ENCODE results near the gene NEDD1. TPM values are rescaled to one million over a fixed set of nuclear protein-coding genes. Genes with fewer than 3 reads are reported as not detected.

The NEDD1 gene
- total RNA-seq, 1 experiment from 2014 or later: 46.8 TPM

DNA sequence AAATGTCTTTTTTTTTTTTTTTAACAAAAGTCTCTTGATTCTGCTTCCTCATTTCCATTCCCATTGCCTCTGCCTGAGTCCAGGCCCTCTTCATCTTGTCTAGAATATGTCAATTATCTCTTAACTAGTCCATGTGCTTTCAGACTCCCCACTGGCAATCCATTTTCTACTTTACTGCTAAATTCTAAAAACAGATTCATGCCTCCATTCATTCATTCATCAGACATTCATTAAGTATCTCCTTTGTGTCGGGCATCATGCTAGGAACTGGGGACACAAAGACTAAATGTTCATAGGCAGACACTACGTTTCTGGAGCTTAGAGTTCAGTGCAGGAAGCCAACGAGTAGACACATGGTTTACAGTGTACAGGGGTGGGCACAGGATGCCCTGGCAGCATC is 9.6 kb upstream of the NEDD1 start:
- DNase-seq (ENCODE audit: low spot score): no peak

DNA sequence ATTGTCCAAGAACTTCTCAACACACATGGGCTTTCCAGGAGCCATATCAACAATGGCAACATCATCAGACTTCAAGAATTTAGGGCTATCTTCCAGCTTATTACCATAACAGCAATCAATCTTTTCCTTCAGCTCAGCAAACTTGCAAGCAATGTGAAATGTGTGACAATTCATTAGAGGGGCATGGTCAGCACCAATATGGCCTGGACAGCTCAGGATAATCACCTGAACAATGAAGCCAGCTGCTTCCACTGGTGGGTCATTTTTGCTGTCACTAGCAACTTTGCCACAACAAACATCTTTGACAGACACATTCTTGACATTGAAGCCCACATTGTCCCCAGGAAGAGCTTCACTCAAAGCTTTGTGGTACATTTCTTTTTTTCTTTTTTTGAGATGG is 5.9 kb upstream of the NEDD1 start:
- no peak for DNase-seq (ENCODE audit: low spot score)

DNA sequence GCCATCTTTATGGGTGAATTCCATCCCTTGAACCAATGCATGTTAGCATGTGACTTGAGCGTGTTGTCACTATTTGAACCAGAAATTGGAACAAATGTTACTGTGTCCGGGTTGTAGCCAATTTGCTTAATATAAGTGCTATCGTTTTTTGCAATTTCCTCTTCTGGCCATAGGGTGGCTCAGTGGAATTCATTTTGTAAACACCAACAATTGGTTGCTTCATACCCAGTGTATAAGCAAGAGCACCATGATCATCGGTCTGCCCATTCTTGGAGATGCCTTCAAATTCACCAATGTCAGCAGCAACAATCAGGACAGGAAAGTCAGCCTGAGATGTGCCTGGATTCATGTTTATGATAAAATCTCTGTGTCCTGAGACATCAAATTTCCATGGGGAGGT is 5.0 kb upstream of the NEDD1 start:
- peak; percentile 22 for DNase-seq (ENCODE audit: low spot score)

DNA sequence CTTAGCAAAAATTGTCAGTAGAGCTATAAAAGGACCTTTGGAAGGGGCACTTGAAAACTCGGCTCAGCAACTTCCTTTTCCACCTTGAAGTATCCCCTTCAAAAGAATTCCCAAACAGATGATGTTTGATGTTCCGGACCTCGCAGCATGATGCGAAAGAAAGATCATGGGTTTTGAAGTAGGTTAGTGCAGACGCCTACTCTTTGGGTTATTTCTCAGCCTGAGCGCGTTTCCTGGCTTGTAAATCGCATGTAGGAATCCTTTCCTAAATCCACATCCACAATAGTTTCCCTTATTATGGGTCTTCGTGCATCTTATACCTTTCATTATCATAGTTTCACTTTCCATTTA is 584 bp upstream of the NEDD1 start:
- no peak for DNase-seq (ENCODE audit: low spot score)

DNA sequence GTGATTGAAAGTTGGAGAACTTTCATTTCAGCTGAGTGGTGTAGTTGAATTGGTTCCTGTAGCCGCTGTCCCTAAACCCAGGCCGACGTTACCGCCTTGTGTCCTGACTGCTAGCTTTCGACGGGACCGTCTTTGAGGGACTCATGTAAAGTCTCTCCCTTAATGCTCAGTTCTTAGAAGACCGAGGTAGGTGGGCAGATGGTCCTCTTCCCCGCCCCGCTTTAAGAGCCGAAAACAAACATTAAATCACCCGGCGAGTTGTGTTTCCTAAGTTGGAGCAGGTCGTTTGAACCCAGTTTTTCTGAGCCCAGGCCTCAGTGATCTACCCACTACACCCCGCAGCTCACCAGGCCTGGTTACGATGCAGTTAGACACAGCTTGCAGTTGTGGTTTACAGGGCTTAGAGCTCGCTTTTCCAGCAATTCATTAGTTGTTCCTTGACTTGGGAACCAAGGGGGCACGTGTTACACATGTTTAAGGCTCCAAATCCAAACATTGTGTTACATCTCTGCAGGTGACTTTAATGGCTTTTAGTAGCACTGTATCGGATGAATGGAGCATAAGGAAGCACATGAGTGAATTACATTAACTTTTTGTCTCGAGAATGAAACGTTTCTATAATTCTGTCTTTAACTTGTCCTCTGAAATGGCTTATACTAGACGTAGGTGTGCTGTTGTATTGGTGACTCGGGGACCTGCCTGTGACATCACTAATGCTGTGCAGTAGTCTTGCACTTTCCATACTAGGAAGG is 790 bp downstream of the NEDD1 start:
- DNase-seq (ENCODE audit: low spot score): no peak

DNA sequence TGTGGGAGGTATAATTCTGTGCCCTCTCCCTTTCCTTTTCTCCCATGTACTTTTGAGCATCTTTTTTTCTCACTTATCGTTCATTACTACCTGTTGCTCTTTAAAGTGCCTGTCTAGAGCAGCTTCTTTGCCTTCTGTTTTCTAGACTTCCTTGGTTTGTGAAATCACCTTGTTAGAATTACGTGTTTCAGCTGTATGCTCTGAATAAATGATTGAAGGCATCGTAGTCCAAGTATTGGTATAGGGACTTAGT is 1.3 kb downstream of the NEDD1 start:
- DNase-seq (ENCODE audit: low spot score): no peak

DNA sequence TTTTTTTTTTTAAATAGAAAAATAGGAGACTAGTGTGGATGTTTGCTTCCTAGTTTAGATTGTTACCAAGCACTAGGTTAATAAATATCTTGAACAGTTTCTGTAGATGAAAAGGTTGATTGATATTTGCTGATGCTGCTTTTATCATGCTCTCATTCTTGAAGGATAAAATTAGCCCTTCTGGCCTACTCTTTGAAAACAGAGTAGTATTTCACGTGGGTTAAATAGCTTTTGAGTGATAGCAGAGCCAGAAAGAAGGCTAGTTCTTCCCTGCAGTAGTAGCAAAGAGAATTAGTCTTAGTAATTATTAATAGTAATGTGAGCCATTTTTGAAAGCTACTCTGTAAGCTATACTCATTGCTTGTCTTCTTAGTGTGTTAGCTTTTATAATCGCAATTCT is 5.2 kb downstream of the NEDD1 start:
- DNase-seq (ENCODE audit: low spot score): no peak

DNA sequence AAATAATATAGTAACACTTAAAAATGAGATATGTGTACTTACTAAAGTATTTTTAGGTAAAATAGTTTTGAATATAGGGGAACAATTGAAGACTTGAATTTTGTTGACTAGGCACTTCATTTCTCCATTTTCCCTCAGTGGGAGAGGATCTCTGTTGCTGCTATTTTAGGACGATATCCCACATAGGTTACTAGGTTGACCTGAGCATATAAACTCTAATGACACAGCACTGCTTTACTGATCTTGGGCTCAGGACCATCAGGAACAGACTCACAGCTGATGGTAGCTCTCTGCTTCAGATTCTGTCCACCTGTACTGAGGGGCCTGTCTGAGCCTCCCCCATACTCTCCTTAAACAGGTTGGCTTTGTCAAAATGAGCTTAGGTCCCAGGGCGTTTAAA is 5.9 kb downstream of the NEDD1 start:
- no peak for DNase-seq (ENCODE audit: low spot score)

DNA sequence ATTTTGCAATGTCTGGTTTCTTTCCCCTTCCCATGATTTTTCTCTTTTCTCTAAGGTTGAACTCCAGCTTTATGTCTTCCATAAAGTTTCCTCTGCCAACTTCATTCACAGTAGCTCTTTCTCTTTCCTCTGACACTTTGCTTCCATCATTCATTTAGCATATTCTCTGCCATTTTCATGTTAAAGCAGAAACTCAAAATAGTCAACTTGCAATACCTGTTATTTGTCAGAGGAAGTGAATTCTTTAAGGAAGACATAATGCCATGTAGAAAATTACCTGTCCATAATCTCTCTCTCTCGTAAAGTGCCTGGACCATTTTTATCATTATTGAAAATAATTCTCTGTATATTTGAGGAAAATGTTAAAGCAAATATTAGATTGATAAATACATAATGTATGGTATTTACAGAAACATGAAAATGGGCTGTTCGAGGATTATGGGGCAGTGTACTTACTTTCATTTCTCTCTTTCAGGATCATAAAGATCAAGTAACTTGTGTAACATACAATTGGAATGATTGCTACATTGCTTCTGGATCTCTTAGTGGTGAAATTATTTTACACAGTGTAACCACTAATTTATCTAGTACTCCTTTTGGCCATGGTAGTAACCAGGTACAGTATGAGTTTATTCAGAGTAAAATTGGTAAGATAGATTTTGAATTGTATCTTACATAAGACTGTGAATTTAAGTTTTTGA is 12.6 kb downstream of the NEDD1 start:
- no peak for DNase-seq (ENCODE audit: low spot score)

DNA sequence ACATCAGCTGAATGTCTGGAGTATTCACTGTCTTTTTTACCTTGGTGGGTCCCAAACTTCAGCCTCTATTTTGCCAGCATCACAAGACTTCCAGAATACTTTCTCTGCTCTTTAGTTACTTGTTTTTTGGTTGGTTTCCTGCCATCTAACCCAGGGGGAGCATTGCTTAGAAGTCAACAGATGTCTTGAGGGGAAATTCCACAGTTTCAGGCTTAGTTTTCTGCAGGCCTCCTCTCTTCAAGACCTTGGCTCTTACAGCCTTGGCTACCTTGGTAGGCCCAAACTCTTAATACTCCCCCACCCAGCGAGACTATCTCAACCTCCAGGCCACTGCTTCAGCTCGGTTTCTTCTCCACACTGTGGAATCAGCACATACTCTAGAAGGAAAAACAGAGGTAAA is 41.7 kb downstream of the NEDD1 start:
- no peak for DNase-seq (ENCODE audit: low spot score)

DNA sequence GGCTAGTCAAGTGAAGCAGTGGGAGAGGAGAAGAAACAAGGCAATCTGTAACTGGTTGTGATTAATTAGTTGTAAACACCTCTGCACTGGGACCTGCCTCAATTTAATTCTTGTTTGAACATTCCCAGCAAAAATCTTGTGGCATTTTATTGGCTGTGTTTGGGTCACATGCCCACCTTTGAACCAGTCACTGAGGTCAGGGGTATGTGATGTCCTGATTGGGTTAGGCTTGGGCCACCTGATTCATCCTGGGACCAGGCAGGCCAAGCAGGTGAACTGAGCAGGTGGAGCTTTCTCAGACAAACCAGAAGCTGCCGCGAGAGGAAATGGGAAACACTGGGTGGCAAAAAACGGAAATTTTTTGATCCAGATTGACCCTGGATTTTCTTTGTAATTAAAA is 72.5 kb downstream of the NEDD1 start:
- DNase-seq (ENCODE audit: low spot score): no peak

DNA sequence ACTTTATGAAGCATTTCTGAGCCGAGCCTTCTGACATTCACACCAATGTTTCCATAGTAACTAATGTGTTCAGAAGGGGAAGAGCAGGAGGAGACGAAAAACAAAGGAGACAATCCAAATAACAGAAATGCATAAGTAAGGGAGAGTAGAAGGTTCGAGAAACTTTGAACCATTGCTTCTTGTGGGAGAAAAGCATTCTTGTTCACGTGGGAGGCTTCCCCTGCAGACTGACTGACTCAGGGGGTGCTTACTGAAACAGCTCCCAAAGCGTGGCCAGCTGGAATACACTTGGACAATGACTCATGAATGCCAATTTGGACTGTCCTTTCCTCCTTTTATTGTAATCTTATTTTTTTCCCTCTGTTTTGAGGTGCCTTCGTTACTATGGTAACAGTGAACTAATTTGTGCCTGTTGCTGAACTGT is 73.9 kb downstream of the NEDD1 start:
- peak; percentile 18 for DNase-seq (ENCODE audit: low spot score)

DNA sequence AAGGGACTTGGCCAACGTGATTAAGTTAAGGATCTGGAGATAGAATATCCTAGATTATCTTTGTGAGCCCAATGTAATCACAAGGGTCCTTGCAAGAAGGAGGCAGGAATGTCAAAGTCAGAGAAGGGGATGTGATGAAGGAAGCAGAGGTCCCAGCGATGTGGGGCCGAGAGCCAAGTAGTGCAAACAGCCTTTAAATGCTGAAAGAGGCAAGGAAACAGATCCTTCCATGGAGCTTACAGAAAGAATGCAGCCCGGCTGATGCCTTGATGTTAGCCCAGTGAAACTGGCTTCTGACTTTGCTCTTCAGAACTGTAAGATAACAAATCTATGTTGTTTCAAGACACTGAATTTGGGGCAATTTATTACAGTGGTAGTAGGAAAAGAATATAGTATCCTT is 74.9 kb downstream of the NEDD1 start:
- DNase-seq (ENCODE audit: low spot score): no peak

DNA sequence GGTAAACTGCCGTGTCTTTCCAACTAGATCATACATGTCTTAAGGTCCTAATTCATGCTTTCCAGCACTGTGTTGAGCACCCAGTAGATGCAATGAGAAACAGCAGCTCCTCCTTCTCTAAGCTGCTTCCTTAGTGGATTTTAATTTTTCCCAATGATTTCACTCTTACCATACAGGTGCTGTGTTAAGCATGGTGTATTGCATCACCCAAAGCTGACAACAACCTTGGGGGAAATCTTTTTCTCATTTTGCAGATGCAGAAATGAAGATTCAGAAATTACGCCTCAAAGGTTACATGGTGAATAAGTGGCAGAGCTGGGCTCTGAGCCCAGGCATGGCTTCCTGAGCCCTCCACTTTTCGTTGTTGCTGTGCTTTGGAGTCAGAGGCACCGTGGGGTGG is 75.6 kb downstream of the NEDD1 start:
- DNase-seq (ENCODE audit: low spot score): no peak

DNA sequence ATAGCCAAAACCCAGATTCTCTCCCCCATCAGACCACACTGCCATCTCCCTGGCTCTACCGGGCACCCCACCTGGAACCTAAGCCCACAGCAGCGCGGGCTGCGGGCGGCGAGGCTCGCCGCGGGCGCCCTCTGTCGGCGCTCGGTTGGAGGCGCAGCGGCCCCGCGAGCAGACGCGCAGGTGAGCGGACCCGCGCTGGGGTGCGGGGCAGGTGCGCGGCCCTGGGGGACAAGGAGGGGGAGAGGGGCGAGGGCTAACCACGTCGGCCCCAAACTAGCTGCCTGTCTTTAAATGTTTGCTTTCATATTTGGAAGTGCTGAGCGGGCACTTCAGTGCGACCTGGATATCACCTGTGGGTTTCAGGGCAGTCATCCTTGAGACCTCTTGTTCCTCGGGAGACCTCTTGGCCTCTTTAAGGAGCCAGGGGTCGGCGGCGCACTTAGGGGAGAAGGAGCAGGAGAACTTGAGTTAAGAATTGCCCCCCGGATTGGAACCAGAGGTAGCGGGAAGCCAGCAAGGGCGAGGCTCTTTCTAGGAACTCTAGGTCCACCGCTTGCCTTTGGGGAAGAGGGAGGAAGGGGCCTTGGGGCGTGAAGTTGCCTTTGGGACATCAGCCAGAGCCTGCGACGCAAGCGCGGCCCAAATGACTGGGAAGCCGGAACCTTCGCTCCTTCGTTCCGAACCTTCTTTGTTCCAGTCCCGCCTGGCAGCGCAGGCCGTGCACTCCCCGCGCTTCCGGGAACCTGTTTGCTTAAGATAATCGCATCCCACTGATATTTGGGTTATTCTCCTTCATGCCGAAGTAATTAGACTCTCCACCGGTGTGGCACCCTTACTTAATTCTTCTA is 78.7 kb downstream of the NEDD1 start:
- no peak for DNase-seq (ENCODE audit: low spot score)

DNA sequence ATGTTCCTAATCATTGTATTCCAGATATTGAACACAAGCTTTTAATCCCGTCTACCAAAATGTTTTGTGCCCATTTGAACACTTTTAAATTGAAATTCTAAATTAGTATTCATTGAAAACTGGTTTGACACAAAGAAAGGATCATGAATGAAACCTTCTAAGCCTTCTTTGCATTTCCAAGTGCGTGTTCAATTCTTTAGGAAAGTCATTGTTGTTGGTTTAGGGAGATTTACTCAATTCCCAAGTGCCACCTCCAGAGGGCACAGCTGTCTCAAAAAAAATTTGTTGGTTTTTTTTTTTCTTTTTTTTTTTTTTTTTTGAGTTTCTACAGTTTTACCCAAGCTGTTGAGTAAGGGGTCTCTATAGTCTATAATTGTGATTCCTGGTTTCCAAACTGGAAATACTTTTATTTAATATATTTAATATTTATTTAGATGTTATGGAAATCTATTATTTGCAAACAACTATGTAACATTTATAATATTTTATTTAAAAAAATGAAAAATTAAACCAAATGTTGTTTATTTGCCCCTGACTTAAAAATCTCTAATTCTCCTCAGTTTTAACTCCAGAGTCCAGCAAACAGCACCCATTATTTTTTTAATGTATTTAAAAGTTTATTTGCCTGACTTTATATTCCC is 79.9 kb downstream of the NEDD1 start:
- peak; percentile 33 for DNase-seq (ENCODE audit: low spot score)

DNA sequence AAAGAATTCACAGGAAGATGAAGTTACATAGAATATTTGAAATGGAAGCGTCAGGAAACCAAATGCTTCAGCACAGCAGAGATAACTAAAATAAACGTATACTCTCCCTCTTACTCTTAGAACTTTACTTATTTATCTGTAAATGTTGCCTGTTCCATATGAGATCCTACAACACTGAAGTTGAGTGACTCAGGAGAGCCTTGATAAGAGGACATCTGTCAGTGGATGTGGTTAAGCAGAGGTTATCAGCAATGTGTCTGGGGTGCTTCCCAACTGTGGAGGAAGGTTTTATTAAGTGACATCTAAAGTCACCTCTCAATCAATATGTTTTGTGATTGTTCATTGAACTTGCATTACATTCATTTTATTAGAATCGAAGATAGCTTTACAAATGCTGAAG is 81.9 kb downstream of the NEDD1 start:
- no peak for DNase-seq (ENCODE audit: low spot score)

DNA sequence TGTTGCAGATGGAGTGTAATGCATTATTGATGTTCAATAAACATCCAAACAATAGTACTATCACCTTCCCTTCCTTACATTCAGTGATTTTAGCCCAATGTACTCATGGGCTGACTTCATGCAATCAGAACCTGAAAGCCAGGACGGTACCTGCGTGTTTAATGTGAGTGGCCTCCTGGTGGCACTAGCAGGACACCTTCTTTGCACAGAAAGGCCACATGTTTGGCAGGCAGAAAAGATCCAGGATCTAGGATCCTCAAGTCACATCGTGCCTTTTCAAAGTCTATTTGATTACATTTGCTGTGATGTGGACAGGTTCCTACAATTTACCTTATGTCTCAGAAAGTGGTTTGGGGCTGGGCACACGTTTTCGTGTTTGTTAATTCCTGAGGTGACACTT is 82.9 kb downstream of the NEDD1 start:
- DNase-seq (ENCODE audit: low spot score): peak; percentile 65

DNA sequence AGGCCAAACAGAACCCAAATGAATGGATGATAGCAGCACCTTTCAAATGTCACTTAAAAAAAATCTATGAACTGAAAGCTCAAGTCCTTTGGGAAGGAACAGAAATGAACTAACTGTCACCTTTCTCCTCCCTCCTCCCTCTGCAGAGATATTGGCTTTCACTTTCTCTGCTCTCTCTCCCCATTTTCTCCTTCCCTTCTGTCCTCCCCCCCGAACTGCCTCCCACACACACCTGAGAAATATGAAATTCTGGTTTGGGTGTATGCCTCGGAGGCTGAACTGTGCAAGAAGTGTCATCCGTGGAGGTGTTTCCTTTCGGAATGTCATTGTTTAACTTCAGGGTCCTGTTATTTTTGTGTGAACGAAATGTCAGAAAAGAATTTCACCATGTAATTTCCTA is 87.8 kb downstream of the NEDD1 start:
- DNase-seq (ENCODE audit: low spot score): no peak

DNA sequence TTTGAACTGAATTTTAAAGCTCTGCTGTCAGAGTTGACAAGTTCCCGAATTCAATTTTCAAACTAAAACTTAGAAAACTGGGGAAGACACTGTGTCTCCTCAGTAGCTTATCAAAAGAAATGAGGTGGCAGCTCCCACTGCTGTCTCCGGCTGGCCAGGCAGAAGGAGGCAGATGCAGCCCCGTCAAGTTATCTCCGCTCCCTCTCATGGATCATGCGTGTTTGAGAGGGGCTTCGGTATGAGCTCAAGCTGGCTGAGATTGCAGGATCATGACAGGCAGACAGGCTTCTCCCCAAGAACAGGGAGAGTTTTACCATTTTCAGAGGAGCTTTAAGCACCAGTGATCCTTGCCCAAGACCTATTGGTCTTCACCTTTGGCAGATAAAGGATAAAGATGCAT is 88.8 kb downstream of the NEDD1 start:
- DNase-seq (ENCODE audit: low spot score): no peak

DNA sequence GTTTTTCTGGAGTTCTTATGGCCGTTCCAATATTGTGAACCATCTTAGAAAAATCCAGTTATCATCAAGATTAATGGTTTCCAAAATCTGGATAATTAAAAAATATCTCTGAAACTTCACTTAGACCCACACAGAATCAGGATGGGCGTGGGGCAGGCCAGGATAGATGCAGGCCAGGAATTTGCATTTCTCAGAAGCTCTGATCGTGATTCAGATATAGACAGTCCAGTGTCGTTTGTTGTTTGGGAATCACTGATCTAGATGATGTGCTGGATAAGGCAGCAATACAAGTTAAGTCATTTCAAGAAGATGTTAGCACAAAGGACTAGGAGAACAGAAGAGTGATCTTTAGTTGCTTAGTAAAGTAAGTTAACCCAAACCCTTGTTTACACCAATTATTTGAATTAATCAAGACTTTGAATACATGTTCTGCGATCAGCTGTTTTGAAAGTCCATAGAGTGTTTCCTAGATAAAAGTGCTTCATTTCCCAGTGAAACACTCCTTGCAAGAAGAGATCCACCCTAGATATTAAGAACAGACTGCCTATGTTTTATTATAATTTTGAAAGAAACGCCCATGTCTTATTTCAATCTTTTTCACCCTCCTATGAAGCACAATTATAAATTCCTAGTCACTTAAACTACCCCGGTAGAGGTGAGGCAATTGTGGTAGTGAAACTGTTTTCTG is 90.9 kb downstream of the NEDD1 start:
- DNase-seq (ENCODE audit: low spot score): no peak

DNA sequence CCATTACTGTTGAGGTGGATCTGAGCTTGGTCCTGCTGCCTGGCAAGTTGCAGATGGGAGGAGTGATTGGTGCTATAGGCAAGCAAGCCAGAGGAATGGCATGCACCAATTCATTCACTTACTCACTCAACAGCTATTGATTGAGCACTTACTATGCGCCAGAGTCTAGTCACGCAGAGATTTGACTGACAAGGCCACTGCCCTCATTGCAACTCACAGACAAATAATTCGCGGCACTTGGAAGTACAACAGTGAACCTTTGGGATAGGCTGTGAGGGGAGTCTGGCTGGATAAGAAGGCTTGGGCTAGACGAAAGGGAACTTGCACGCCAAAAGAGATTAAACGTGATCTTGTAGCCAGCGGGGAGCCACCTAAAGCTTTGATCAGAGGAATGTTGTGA is 96.2 kb downstream of the NEDD1 start:
- no peak for DNase-seq (ENCODE audit: low spot score)

Data from H4 (cell line).